T1000 (cell line): ENCODE data around the gene CUX1.
"Not testable (repeated sequence)": the region's sequence is repeated elsewhere in the genome, so short reads cannot be mapped to it uniquely, and the experiment has no call there.

Source experiments
- DNase-seq: peaks from one replicate; lab custom pipeline; 2025; ENCODE audit warnings: mixed read lengths; lab: John Stamatoyannopoulos, UW

CUX1 gene

GRCh38 chr7:102009628-102010027, 192.2 kb downstream of the CUX1 start:
- DNase-seq: no peak

DNA sequence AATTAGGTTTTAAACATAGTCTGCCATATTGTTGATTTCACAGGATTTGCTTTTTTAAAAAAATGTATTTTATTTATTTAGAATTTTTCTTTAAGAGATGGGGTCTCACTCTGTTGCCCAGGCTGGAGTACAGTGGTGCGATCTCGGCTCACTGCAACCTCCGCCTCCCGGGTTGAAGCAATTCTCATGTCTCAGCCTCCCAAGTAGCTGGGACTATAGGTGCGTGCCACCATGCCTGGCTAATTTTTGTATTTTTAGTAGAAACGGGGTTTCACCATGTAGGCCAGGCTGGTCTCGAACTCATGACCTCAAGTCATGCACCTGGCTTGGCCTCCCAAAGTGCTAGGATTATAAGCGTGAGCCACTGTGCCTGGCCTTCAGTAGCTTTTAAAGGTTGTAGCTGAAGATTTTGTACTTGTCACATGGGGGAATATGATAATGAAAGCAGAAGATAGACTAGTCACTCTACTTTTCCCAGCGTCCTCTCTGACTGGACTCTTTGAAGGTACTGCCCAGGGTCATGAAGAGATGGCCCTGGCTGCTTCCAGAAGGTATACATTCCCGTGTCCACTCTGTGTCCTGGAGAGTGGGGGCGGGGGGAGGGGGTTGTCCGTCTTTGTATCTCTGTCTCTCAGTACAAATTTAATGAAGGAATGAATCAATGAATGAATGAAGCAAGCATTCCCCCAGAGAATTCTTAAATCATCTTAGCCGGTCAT, 194.8 kb downstream of the CUX1 start:
- not testable (repeated sequence) for DNase-seq

- DNase-seq: no peak
Observed at GRCh38 chr7:102012941-102013461, 195.6 kb downstream of the CUX1 start.

GRCh38 chr7:102018876-102019275, 201.4 kb downstream of the CUX1 start:
- no peak for DNase-seq

DNA sequence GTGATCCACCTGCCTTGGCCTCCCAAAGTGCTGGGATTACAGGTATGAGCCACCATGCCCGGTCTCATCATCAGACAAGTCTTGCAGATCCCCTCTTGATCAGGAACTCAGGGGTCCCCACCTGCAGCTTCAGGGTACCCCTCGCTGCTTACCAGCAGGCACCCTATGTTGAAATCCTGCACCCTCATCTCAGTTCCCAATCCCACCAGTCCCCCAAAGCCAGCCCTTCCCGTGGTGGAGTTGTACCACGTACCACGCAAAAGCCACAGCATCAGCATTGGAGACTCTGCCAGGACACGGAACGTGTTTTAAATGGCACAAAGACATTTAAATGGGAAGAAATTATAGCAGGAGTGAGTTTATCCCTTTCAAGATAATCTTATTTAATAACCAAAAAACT, 202.0 kb downstream of the CUX1 start:
- DNase-seq: no peak

DNA sequence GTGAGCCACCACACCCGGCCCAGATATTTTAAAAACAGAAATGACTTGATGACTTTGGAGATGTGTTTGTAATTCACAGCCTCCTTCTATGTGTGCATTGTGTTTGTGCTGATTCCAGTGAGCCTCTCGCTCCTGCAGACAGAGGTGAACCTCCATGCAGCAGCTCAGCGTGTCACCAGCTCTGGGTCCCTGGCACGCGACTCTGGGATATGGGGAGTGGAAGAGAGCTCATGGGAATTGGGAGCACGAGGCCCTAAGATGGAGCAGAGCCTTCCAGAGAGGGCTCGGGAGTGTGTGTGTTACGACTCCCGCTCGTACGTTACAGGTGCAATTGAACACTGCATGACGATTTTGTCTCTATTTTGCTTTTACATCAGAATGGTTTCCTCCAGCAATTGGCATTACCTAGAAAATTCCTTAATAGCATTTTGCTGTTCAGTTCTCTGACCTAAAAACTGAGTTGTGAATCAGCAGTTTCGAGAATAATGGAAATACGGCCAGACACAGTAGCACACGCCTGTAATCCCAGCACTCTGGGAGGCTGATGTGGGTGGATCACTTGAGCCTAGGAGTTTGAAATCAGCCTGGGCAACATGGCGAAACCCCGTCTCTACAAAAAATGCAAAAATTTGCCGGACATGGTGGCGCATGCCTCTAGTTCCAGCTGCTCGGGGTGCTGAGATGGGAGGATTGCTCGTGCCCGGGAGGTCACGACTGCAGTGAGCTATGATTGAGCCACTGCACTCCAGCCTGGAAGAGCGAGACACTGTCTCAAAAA, 204.6 kb downstream of the CUX1 start:
- DNase-seq: no peak

GRCh38 chr7:102024005-102024768, 206.8 kb downstream of the CUX1 start:
- no peak for DNase-seq

GRCh38 chr7:102024769-102025391, 207.5 kb downstream of the CUX1 start:
- no peak for DNase-seq

- not testable (repeated sequence) for DNase-seq
Observed at GRCh38 chr7:102025777-102026176, 208.4 kb downstream of the CUX1 start.

- DNase-seq: no peak
Observed at GRCh38 chr7:102028206-102028826, 210.9 kb downstream of the CUX1 start.

- DNase-seq: no peak
Observed at GRCh38 chr7:102029616-102030015, 212.2 kb downstream of the CUX1 start.

GRCh38 chr7:102030696-102031095, 213.3 kb downstream of the CUX1 start:
- no peak for DNase-seq

- no peak for DNase-seq
Observed at GRCh38 chr7:102036958-102037357, 219.5 kb downstream of the CUX1 start.

DNA sequence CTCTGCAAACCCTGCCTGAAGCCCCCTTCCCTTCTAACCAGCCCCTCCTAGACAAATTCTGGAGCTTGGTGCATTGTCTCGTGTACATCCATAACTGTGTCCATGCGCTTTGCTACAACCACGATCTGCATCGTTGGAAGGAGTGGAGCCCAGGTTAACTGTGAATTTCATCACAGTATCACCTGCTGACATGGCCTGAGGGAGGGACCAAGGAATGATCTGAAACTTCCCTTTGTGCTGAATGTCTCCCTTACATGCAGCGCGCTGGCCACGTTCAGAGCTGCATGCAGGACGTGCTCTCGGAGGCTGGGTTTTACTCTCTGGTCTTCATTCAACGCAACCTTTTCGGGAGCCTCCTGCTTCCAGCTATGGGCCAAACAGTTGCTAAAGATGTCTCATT, 222.3 kb downstream of the CUX1 start:
- no peak for DNase-seq

DNA sequence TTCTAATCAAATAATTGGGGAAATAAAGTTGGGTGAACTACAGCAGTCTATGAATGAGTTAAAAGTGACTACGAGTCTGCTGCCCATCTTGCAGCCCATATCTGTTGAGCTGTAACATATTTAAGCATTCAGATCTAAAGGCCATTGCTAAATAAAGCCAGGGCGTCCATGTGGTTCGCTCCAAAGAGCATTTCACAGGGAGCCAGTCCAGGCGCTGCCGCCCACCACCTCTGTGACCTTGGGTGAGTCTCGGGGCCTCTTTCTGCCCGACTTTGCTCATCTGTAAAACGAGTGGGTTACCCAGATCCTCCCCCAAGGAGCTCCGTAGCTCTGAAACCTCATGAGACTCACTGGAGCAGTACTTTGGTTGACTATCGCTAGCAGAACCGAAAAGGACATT, 223.1 kb downstream of the CUX1 start:
- no peak for DNase-seq

DNA sequence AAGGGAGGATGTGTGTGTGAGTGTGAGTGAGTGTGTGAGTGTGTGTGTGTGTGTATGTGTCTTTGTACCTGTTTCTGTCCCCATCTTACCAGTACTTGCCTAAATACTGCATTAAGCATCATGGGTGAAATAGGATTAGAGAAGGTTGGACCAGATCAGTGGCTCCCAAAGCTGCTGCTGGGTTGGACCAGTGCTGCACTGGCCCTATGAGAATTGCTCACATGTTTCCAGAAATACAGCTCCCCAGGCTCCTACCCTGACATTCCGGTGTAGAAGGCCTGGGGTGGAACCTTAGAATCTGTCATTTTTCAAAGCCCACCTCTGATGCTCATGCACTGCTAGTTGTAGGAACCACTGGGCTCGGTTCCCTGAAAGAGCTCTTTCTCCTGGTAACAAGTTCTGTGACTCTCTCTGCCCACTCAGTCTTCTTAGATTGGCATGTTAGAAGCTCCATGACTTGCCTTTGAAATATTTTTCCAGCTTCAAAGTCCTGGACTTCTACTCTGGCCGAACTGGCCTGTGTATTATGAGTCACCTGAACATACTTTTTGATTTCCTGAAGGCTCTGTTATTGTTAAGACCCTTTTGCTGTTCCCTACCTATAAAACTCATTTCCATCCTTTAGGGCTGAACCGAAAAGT, 224.7 kb downstream of the CUX1 start:
- no peak for DNase-seq

- not testable (repeated sequence) for DNase-seq
Observed at GRCh38 chr7:102042796-102043195, 225.4 kb downstream of the CUX1 start.

- DNase-seq: no peak
Observed at GRCh38 chr7:102044641-102044983, 227.2 kb downstream of the CUX1 start.

DNA sequence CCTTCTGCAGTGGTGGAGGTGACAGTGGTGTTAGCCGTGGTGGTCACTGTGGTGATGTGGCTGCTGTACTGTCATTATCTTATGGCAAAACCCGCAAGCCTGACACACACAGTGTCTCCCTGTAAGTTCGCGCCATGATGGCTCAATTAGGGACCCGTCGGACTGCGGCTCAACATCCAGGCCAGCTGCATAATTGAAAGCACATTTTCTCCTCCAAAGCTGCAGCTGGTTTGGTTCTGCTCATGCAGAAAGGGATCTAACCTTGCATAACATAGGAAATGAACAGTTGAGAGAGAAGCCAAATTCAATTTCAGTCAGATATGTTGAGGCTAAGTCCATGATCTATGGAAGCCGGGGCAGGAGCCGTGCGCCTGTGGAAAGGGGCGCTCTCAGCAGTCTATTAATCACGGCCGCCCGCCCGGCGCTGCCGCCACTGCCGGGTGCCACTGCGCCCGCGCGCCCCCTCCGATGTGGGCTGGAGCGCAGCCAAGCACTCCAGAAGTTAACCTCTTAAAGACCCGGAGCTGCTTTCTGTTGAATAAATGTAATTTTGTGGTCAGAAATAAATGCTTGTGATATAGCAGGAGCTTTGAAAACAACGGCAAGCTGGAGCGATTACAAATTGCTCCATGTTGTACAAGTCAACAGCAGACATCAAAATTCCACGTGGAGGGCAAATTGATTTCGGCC, 227.7 kb downstream of the CUX1 start:
- DNase-seq: peak; percentile 21

GRCh38 chr7:102045681-102046372, 228.4 kb downstream of the CUX1 start:
- no peak for DNase-seq
